ENCODE data around the gene SGF29.
"Not testable (repeated sequence)": the region's sequence is repeated elsewhere in the genome, so short reads cannot be mapped to it uniquely, and the experiment has no call there.

Gene SGF29

DNA sequence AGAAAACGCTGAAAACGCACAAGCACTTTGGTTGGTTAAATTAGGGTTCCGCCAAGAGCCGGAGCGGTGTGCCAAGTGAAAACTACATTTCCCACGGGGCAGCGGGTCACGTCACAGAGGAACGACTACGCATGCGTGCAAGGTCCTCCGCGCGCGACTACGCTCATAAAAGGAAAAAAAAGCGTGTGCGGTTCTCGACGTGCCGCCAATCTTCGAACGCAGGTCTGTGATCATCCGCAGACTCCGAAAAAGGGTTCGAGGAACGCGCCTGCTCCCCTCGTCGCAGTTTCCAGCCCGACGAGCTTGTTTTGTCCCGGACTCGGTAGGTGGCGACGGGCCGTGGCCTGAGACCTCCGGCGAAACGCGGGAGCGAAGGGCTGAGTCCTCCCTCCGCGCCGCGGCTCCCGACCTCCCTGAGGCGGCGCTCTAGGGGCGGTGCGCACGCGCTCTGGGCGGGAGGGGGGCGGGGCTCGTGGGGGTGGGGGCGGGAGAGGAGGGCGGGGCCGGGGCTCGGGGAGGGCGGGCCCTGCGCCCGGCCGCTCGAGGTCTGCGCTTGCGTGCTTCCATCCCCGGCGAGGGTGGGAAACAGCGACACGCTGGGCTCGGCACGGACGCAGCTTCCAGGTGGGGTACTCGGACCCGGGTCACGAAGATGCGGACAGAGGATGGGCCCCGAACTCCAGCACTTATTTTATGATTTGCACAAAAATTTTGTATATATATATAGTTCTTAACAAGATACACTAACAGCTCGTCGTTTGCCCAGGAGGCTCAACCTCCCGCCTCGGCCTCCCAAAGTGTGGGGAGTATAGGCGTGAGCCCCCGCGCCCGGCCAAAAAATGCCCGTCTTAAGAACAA lies at the start of gene SGF29:
Gene SGF29, plus strand, starts transcription at position 145 of the 858 bp plus-strand sequence. CDS start 27,150 bp downstream, outside the sequence.
- DNase-seq (ENCODE audit: low read depth in 2 of 2) = peak; percentile 84 to 89

DNA sequence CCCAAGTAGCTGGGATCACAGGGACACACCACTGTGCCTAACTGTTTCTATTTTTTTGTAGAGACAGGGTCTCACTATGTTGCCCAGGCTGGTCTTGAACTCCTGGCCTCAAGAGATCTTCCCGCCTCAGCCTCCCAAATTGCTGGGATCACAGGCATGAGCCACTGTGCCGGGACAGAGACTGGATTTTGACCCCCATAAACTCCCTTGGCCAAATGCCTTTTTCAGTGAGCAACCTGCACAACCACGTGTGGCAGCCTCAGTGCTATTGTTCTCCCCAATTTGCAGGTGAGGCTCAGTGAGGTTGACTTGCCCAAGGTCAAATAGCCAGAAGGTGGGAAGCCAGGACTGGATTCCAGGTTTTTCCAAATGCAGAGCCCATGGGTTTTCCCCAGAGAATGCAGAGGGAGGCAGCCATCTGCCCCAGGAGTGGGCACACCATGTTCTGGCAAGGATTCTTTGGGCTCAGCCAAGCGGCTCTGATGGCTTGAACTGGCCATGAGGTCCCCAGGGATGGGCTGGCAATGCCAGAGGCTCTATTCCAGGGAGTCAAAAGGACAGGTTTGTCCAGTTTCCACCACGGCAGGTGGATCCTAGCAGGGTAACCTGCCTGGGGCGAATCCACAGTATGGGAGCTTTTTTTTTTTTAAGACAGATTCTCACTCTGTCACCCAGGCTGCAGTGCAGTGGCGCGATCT lies 48.9 kb upstream of the SGF29 start:
- no peak for DNase-seq (ENCODE audit: low read depth in 2 of 2)

DNA sequence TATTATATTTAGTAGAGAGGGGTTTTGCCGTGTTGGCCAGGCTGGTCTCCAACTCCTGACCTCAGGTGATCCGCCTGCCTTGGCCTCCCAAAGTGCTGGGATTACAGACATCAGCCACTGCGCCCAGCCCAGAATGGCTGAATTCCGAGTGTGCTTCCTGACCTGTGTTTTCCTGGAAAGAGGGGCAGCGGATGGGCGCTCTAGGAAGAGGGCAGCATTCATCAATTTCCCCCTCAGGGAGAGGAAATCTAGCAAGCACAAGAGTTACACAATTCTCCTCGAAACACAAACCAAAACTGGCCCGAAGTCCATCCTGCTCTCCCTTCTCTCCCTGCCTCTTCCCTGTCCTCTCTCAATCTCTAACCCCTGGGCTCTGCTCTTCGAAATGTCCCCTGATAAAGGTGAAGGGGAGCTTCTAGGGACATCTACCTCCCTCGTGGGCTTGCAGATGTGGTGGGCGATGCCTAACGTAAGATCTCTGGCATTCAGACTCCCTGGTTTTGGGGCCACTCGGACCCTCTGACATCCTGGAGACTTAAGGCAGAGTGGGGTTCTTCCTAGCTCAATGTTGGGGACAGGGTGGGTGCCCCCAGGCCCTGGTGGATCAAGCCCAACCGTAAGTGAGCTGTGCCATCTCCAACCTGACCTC lies 48.1 kb upstream of the SGF29 start:
- no peak for DNase-seq (ENCODE audit: low read depth in 2 of 2)

DNA sequence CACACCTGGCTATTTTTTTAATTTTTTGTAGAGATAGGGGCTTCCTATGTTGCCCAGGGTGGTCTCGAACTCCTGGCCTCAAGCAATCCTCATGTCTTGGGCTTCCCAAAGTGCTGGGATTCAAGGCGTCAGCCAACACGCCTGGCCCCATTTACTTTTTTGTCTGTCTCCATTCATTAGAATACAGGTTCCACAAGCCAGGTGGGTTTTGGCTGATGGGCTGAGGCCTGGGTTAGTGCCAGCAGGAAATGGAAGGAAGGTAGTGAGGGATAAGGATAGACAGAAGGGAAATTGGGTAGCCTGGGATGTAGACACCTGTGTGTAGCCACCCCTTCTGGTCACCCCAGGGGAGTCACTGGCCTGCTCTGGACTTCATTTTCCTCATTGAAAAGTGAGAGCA lies 42.7 kb upstream of the SGF29 start:
- DNase-seq (ENCODE audit: low read depth in 2 of 2) = no peak

DNA sequence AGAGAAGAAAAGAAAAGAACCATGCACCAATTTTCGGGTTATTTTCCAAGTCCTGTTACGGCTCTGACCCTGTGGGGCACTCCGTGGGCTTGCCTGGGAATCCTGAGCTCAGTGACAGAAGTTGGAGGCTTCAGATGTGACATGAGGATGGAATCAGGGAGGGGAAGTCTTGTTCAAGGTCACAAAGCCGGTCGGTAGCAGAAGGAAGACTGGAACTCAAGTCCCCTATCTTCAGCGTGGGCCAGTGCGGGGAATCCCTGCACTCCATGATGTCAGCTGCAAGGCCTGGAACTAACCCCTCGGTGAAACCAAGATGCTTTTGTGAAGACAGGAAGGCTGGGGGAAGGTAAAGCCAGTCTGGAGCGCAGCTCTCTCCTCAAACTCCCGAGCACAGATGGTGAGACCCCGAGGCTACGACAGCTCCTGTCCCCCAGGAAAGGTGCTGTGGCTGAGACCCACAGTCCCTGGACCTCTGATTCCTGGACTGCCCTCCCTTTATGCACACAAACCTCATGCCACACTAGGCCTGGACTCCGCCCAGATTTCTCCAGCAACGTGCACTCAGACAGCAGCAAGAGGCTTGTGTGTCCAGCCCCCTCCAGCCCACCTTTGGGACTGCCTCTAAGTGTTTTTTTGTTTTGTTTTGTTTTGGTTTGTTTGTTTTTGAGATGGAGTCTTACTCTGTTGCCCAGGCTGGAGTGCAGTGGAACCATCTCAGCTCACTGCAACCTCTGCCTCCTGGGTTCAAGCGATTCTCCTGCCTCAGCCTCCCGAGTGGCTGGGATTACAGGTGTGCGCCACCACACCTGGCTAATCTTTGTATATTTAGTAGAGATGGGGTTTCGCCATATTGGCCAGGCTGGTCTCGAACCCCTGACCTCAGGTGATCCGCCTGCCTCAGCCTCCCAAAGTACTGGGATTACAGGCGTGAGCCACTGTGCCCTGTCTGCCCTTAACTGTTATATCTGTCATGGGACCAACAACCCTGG lies 41.6 kb upstream of the SGF29 start:
- DNase-seq (ENCODE audit: low read depth in 2 of 2) = no peak

DNA sequence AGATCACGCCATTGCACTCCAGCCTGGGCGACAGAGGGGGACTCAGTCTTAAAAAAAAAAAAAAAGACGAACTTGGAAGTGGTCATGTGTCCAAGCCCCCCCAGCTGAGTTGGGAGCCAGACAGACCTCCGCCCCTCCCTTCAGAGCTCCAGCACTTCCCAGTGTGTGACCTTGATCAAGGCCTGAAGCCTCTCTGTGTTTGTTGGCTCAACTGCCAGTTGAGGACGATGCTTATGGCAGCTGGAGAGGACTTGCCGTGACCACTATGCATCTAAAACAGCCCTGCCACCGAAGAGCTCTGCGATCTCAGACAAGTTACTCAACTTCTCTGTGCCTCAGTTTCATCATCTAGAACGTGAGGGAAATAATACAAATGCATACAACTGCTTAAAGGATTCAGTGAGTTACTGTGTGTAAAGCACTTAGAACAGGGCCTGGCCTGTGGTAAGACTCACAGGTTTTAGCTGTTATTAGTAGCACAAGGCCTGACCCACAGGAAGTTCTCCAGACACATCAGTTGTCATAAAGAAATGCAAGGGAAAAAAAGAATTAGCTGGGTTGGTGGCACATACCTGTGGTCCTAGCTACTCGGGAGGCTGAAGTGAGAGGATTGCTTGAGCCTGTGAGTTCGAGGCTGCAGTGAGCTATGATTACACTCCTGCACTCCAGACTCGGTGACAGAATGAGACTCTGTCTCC lies 40.1 kb upstream of the SGF29 start:
- no peak for DNase-seq (ENCODE audit: low read depth in 2 of 2)

DNA sequence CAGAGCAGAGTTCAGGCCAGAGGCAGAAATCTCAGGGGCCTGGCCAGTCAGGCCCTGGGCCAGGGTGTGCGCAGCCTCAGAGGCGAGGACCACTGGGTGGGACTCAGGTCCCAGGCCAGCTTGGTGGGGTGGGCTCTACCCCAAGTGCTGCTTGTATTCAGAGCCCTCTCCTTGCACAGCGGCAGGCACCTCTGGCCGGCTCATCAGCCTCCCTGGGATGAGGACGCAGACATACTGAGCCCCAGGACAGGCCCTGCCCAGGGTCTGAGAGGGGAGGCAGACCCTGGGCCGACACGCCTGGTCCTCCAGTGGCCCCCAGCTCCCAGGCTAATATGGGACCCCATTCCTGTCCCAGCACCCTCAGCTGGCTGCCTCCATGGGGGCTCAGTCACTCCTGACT lies 39.5 kb upstream of the SGF29 start:
- DNase-seq (ENCODE audit: low read depth in 2 of 2) = no peak

DNA sequence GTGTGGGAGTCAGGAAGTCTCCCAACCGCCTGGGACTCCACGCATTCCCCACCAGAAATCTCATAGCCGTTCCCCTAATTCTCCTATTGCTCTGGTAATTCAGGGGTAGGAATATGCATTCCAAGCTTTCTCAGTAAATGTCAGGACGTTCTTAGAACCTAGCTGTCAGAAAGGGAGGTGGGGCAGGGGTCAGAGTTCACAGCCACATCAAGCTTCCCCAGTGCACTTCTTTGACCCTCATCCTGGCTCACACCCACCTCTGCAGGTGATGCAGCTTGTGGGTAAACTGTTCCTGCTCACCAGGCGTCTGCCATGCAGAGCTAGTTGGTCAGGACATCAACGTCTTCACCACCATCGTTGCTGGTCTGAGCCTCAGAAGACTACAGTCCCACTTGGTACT lies 33.0 kb upstream of the SGF29 start:
- DNase-seq (ENCODE audit: low read depth in 2 of 2) = no peak

DNA sequence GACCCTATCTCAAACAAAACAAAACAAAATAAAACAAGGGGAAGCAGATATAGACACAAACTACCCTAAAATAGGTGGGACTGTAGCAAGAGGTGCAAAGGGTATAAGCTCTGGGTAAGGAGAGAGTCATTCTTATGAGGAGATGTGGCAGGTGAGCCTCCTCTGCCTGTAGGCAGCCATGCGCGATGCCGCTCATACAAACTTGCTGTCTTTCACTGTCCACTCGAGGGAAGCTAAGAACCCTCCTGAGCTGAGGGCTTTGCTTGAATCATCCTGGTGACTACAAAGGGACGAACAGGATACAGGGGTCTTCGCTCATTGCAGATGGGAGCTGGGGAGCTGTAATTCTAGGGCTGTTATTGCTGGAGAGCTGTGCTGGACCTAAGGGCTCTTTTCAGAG lies 32.3 kb upstream of the SGF29 start:
- DNase-seq (ENCODE audit: low read depth in 2 of 2) = no peak

DNA sequence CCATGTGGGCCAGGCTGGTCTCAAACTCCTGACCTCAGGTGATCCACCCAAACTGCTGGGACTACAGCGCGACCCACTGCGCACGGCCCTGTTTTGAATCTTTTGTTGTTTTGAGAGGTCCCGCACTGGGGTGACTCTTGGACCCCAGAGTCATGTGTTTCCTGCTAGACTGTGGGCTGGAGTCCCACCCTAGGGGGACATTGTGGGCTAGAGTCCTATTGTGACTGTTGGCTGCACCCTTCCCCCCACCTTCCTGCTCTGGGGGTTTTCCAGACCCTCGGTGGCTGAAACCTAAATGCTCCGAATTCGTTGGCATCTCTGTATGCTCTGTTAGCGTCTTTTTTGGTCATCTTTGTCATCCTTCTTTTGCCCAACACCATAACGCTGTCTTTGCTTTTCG lies 30.9 kb upstream of the SGF29 start:
- DNase-seq (ENCODE audit: low read depth in 2 of 2) = no peak

DNA sequence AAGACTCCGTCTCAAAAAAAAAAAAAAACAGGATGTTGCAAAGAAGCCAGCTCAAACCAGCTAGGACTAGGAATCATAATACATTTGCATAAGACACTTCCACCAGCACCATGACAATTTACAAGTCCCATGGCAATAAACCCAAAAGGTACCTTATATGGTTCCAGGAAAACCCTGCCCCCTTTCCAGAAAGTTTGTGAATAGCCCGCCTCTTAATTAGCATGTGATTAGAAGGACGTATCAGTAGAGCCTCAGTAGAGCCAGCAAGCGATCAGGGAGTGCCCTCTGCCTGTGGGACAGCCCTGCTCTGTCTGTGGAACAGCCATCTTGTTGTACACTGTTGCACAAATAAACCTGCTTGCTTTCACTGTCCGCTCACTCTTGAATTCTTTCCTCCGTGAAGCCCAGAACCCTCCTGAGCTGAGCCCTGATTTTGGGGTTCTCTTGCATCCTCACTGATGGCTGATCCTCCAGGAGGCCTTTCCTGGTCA lies 29.0 kb upstream of the SGF29 start:
- no peak for DNase-seq (ENCODE audit: low read depth in 2 of 2)

DNA sequence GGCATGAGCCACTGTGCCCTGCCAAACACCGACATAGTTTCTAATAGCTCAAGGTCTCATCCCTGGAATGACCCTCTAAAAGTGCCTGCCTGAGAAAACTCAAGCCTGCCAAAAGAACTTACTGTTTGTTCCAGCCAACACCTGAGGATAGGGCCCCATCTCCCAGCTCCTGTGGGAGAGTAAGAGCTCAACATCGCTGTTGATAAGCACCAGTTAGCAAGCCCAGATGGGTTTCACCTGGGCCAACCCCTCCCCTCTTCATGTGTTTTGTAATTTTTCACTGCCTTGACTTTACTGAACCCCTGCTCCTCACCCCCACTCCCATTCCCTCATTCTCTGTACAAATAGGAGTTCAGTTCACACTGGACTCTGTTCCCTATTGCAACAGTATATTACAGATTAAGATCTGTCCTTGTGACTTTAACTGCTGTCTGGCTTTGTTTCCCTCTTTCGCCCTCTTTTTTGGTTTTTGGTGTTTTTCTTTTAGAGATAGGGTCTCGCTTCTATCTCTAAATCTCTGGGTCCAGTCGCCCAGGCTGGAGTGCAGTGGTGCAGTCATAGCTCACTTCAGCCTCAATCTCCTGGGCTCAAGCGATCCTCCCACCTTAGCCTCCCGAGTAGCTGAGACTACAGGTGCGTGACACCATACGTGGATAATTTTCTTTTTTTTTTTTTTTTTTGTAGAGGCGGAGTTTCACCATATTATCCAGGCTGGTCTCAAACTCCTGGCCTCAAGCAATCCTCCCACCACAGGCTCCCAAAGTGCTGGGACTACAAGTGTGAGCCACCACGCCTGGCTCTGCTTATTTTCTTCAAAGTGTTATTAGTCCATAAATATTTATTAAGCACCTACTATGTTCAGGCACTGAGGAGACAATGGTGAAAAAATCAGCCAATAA lies 27.3 kb upstream of the SGF29 start:
- DNase-seq (ENCODE audit: low read depth in 2 of 2) = no peak

DNA sequence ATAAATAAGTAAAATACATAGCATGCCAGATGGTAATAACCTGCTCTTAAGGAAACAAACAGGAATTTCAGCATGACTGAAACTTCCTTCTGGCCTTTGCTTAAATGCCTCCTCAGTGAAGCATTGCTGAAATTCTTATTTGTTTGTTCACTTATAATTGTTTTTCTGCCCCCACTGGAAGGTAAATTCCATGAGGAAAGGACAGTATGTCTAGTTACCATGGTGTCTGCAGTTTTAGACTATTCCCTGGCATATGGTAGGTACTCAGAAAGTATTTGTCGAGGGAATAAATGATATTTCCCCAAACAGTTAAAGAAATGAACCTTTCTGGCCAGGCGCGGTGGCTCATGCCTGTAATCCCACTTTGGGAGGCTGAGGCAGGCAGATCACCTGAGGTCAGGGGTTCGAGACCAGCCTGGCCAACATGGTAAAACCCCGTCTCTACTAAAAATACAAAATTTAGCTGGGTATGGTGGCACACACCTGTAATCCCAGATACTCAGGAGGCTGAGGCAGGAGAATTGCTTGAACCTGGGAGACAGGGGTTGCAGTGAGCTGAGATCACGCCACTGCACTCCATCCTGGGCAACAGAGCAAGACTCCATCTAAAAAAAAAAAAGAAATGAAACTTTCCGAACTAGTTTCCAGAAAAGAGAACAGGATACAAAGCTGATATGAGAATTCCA lies 26.5 kb upstream of the SGF29 start:
- DNase-seq (ENCODE audit: low read depth in 2 of 2) = not testable (repeated sequence)

DNA sequence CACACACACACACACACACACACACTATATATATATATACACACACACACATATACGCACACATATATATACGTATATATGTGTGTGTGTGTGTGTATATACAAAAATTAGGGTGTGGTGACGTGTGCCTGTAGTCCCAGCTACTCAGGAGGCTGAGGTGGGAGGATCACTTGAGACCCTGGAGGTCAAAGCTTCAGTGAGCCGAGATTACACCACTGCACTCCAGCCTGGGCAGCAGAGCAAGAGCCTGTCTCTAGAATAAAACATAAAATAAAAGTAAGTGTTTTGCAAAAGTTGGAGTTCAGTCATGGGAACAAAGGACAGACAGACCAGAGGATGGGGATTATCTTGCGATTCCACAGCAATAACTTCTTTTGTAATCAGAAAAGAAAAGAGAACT lies 25.7 kb upstream of the SGF29 start:
- no peak for DNase-seq (ENCODE audit: low read depth in 2 of 2)

DNA sequence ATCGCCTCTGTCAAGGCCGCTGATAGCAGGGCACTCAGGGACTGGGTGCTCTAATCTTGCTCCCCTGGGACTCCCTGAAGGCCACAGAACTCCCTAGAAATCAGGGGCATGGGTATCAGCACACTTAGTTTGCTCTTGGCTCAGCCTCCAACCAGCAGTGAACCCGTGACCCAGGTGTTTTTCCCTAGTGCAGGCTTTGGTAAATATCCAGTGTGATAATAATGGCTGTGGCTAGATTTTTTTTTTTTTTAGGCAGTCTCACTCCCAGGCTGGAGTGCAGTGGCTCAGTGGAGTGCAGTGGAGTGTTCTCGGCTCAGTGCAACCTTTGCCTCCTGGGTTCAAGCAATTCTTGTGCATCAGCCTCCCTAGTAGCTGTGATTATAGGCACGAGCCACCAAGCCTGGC lies 25.3 kb upstream of the SGF29 start:
- no peak for DNase-seq (ENCODE audit: low read depth in 2 of 2)

DNA sequence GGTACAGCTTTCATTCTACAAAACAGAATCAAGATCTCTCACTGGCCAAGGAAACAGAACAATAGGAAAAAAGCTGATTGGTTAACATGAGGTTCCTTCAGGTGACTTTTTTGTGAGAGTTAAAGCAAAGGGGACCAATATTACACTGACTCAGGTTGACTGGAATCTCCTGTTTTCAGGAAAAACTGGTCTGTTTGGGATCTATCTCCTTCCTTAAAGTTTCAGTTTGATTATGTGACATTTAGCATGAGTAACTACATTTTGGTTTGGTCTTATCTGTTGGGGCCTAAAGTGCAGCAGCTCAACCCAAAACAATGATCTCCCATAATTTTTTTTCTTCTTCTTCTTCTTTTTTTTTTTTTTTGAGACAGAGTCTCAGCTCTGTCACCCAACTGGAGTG lies 24.6 kb upstream of the SGF29 start:
- no peak for DNase-seq (ENCODE audit: low read depth in 2 of 2)

DNA sequence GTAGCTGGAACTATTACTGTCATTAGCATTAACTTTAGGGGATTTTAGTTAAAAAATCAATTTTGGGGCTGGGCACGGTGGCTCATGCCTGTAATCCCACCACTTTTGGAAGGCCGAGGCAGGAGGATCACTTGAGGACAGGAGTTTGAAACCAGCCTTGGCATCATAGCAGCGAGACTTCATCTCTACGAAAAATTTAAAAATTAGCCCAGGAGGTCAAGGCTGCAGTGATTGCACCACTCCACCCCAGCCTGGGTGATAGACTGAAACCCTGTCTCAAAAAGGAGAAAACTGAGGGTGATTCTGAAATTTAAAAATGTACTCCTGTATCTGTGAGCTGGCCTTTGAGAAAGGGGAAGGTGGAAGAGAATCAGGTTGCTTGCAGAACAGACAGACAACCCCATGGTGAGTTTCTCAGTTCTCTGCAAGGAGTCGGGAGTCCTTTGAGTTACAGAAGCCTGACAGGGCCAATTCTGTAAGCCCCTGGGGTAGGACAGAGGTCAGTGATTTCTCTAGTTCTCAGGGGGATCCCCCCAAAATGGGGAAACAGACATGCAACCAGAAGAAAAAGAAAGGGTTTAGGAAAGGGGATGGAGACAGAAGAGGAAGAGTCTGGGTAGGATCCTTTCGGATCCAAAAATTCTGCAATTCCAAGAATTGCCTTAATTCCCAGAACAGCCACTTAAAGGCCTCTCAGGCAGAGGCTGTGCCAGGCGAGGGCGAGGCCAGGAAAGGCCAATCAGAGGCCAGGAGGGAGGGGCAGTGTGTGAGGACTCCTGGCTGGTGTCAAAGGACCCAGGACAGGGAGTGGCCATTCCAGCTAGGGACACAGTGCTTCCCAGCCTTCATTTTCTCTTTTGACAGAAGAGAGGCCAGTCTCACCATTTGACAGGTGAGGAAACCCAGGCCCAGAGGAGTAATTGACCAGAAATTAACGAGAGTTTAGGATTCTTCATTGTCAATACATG lies 21.7 kb upstream of the SGF29 start:
- DNase-seq (ENCODE audit: low read depth in 2 of 2) = no peak

Measured in stimulated activated CD8-positive, alpha-beta memory T cell treated with anti-CD3 and anti-CD28 coated beads, Interleukin-2, amount 100 ng/mL, for 1 hour (primary cell).